Fibroblast of lung (primary cell): ENCODE data around the gene KCNK17.

Experiments
- CTCF ChIP-seq, 2 donors: IDR thresholded peaks in 1 of 2; conservative IDR thresholded peaks in 1 of 2; 1 replicate in 1 of 2; 2 replicates in 1 of 2; pipeline ENCODE4 v1.5.1; 2011 to 2012; ENCODE audit warnings: low read length in 2 of 2, control low read depth in 1 of 2, inconsistent platforms in 1 of 2, low read depth in 1 of 2, mild to moderate bottlenecking in 1 of 2
- EZH2 ChIP-seq: IDR thresholded peaks from 2 replicates; pipeline ENCODE4 v1.5.1; 2012; ENCODE audit warnings: low read length, control low read depth, mild to moderate bottlenecking; ENCODE audit errors: missing control alignments

GRCh38 chr6:39269961-39270360 is 44.3 kb downstream of the KCNK17 start:
- no peak for TF ChIP-seq CTCF (conservative IDR thresholded peaks at IDR 0.05 in 1 of 2, IDR thresholded peaks at IDR 0.05 in 1 of 2; ENCODE audit: low read depth in 1 of 2, low read length in 2 of 2)
- no peak for TF ChIP-seq EZH2
